ENCODE measurements around the gene RAD51B.

- TF ChIP-seq CTCF (IDR thresholded peaks at IDR 0.05) = no peak
- TF ChIP-seq POLR2AphosphoS5 (IDR thresholded peaks at IDR 0.05; ENCODE audit: insufficient read depth in 1 of 2, low read depth in 1 of 2) = no peak
These were observed 417.2 kb downstream of the RAD51B start for GRCh38 chr14:68236582-68237458.

Measured in vagina (tissue), 2 donors.